ENCODE measurements around the gene HSD17B1. TPM values are rescaled to one million over a fixed set of nuclear protein-coding genes. Genes with fewer than 3 reads are reported as not detected.

Gene HSD17B1
- total and polyA plus RNA-seq, 2 of the 13 experiments (the other 11 are each of a cell fraction or from before 2014, with no cell fraction given): 0.54 to 0.93 TPM

DNA sequence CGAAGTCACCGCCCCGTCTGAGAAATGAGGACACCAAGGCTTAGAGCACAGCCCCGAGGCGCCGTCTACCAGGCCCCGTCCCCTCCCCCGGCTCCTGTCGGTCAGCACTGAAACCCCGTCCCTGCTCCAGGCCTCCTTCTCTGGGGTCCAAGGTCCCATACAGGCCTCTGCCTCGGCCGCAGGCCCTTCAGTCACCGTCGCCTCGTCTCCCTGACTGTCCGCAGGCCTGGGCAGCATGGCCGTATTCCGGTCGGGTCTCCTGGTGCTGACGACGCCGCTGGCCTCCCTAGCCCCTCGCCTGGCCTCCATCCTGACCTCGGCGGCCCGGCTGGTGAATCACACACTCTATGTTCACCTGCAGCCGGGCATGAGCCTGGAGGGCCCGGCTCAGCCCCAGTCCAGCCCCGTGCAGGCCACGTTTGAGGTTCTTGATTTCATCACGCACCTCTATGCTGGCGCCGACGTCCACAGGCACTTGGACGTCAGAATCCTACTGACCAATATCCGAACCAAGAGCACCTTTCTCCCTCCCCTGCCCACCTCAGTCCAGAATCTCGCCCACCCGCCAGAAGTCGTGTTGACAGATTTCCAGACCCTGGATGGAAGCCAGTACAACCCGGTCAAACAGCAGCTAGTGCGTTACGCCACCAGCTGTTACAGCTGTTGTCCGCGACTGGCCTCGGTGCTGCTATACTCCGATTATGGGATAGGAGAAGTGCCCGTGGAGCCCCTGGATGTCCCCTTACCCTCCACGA, 9.8 kb downstream of the HSD17B1 start (continued):
- TF ChIP-seq ZFP36L2 (CRISPR knock-in tag; IDR thresholded peaks at IDR 0.05): no peak
- no peak for TF ChIP-seq ZNF574 (CRISPR knock-in tag; IDR thresholded peaks at IDR 0.05)
- peak; percentile 83 for TF ChIP-seq ZNF558 (CRISPR knock-in tag; IDR thresholded peaks at IDR 0.05; ENCODE audit: borderline replicate concordance)
- peak; percentile 55 for TF ChIP-seq ARID4A (CRISPR knock-in tag; IDR thresholded peaks at IDR 0.05; ENCODE audit: borderline replicate concordance)
- peak; percentile 86; the same call in 1 of the 2 replicates for TF ChIP-seq ZNF782 (CRISPR knock-in tag; IDR thresholded peaks at IDR 0.05; ENCODE audit: borderline replicate concordance)
- TF ChIP-seq ZBTB3 (CRISPR knock-in tag; IDR thresholded peaks at IDR 0.05; ENCODE audit: borderline replicate concordance, low read depth): peak; percentile 35; the same call in 1 of the 2 replicates
- TF ChIP-seq, protein P1, sequence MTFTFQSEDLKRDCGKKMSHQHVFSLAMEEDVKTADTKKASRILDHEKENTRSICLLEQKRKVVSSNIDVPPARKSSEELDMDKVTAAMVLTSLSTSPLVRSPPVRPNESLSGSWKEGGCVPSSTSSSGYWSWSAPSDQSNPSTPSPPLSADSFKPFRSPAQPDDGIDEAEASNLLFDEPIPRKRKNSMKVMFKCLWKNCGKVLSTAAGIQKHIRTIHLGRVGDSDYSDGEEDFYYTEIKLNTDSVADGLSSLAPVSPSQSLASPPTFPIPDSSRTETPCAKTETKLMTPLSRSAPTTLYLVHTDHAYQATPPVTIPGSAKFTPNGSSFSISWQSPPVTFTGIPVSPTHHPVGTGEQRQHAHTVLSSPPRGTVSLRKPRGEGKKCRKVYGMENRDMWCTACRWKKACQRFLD (CRISPR knock-in tag; IDR thresholded peaks at IDR 0.05; ENCODE audit: borderline replicate concordance): peak; percentile 35; the same call in 1 of the 2 replicates
- TF ChIP-seq ZNF781 (CRISPR knock-in tag; IDR thresholded peaks at IDR 0.05; ENCODE audit: borderline replicate concordance, not compliant biosample characterization): peak; percentile 67
- TF ChIP-seq DNMT3B (CRISPR knock-in tag; conservative IDR thresholded peaks at IDR 0.05): peak; percentile 87
- TF ChIP-seq GATAD1 (CRISPR knock-in tag; IDR thresholded peaks at IDR 0.05): no peak
- no peak; the same call in 1 of the 2 replicates for TF ChIP-seq ZNF501 (CRISPR knock-in tag; IDR thresholded peaks at IDR 0.05)
- TF ChIP-seq, protein P2, sequence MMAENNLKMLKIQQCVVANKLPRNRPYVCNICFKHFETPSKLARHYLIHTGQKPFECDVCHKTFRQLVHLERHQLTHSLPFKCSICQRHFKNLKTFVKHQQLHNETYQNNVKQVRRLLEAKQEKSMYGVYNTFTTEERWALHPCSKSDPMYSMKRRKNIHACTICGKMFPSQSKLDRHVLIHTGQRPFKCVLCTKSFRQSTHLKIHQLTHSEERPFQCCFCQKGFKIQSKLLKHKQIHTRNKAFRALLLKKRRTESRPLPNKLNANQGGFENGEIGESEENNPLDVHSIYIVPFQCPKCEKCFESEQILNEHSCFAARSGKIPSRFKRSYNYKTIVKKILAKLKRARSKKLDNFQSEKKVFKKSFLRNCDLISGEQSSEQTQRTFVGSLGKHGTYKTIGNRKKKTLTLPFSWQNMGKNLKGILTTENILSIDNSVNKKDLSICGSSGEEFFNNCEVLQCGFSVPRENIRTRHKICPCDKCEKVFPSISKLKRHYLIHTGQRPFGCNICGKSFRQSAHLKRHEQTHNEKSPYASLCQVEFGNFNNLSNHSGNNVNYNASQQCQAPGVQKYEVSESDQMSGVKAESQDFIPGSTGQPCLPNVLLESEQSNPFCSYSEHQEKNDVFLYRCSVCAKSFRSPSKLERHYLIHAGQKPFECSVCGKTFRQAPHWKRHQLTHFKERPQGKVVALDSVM (CRISPR knock-in tag; IDR thresholded peaks at IDR 0.05): peak; percentile 68; the same call in 1 of the 2 replicates
- TF ChIP-seq NCOA5 (CRISPR knock-in tag; IDR thresholded peaks at IDR 0.05): no peak
- peak; percentile 21; the same call in 1 of the 2 replicates for TF ChIP-seq ZNF232 (CRISPR knock-in tag; IDR thresholded peaks at IDR 0.05; ENCODE audit: borderline replicate concordance)
- peak; percentile 77 for TF ChIP-seq NFE2L1 (CRISPR knock-in tag; IDR thresholded peaks at IDR 0.05; ENCODE audit: borderline replicate concordance)
- TF ChIP-seq ZBTB21 (CRISPR knock-in tag; IDR thresholded peaks at IDR 0.05): peak; percentile 75; the same call in 1 of the 2 replicates
